CD14-positive monocyte (primary cell): ENCODE data around the gene ADSS1. TPM values are rescaled to one million over a fixed set of nuclear protein-coding genes. Genes with fewer than 3 reads are reported as not detected.

Source experiments
- DNase-seq, 3 donors: peaks; one replicate each; pipeline ENCODE4 v3.0.0-alpha.2; 2011 to 2022
- H2AFZ ChIP-seq: 2 replicates; pipeline ENCODE4 v1.6.0; 2012; ENCODE audit warnings: mild to moderate bottlenecking, low read depth, low read length, inconsistent platforms; ENCODE audit not compliant: insufficient read depth, poor library complexity, severe bottlenecking
- H3K27ac ChIP-seq, 2 donors: 1 replicate in 1 of 2; 2 replicates in 1 of 2; pipeline ENCODE4 v1.5.1; 2012 to 2013; ENCODE audit warnings: low read length in 2 of 2, control low read depth in 1 of 2, inconsistent platforms in 1 of 2, low read depth in 1 of 2, mild to moderate bottlenecking in 1 of 2
- H3K27me3 ChIP-seq, 2 donors: one replicate each; pipeline versions ENCODE4 v1.6.0 to v1.6.1; 2011 to 2013; ENCODE audit warnings: low read length in 2 of 2; ENCODE audit not compliant: control insufficient read depth in 2 of 2, insufficient read depth in 2 of 2
- H3K36me3 ChIP-seq, 2 donors: replicated peaks in 1 of 2; 1 replicate in 1 of 2; 2 replicates in 1 of 2; pipeline versions ENCODE4 v1.5.1 to v1.6.1; 2012 to 2013; ENCODE audit warnings: low read length in 2 of 2, control low read depth in 1 of 2, inconsistent platforms in 1 of 2, mild to moderate bottlenecking in 1 of 2; ENCODE audit not compliant: insufficient read depth in 2 of 2, control insufficient read depth in 1 of 2
- H3K4me1 ChIP-seq, 2 donors: 1 replicate in 1 of 2; 2 replicates in 1 of 2; pipeline versions ENCODE4 v1.5.1 to v1.6.1; 2012 to 2013; ENCODE audit warnings: low read length in 2 of 2, control low read depth in 1 of 2, inconsistent platforms in 1 of 2, mild to moderate bottlenecking in 1 of 2, moderate library complexity in 1 of 2; ENCODE audit not compliant: insufficient read depth in 2 of 2, control insufficient read depth in 1 of 2
- H3K4me2 ChIP-seq: replicated peaks from 2 replicates; pipeline ENCODE3; 2012; ENCODE audit warnings: low read length, moderate library complexity, mild to moderate bottlenecking; ENCODE audit not compliant: poor library complexity, severe bottlenecking; ENCODE audit errors: extremely low read depth
- H3K4me3 ChIP-seq, 3 experiments: fragments of 200-600 bp in 1 of 3; sonication (generic) in 1 of 3; replicated peaks in 1 of 3; 1 replicate in 2 of 3; 2 replicates in 1 of 3; pipeline ENCODE4 v1.5.1; 2011 to 2013; ENCODE audit warnings: low read length in 3 of 3, mild to moderate bottlenecking in 3 of 3, control low read depth in 2 of 3, low read depth in 2 of 3, inconsistent platforms in 1 of 3, moderate library complexity in 1 of 3
- H3K79me2 ChIP-seq: 2 replicates; pipeline ENCODE4 v1.6.0; 2012; ENCODE audit warnings: mild to moderate bottlenecking, control low read depth, inconsistent platforms, low read length, moderate library complexity; ENCODE audit not compliant: insufficient read depth
- H3K9ac ChIP-seq: 2 replicates; pipeline ENCODE4 v1.6.0; 2017; ENCODE audit warnings: low read length, mild to moderate bottlenecking; ENCODE audit not compliant: insufficient read depth, poor library complexity, severe bottlenecking
- H3K9me3 ChIP-seq, 2 donors: replicated peaks in 1 of 2; 1 replicate in 1 of 2; 2 replicates in 1 of 2; pipeline versions ENCODE4 v1.5.1 to v1.6.1; 2012 to 2013; ENCODE audit warnings: low read length in 2 of 2, control low read depth in 1 of 2; ENCODE audit not compliant: control insufficient read depth in 1 of 2, insufficient read depth in 1 of 2
- H4K20me1 ChIP-seq: 2 replicates; pipeline ENCODE4 v1.6.0; 2012; ENCODE audit warnings: mild to moderate bottlenecking, low read length, control low read depth, moderate library complexity; ENCODE audit not compliant: insufficient read depth
- H3K27ac Mint-ChIP-seq, 7 donors: one replicate each; pipeline ENCODE4 v1.8.0; 2020; ENCODE audit warnings: mild to moderate bottlenecking in 7 of 7, mixed read lengths in 7 of 7, moderate library complexity in 6 of 7, inconsistent platforms in 2 of 7
- H3K27me3 Mint-ChIP-seq, 3 donors: one replicate each; pipeline ENCODE4 v1.8.0; 2021 to 2022; ENCODE audit warnings: low read depth in 3 of 3, mild to moderate bottlenecking in 3 of 3, mixed read lengths in 3 of 3, moderate library complexity in 3 of 3, inconsistent platforms in 1 of 3
- H3K36me3 Mint-ChIP-seq, 2 donors: one replicate each; pipeline ENCODE4 v1.8.0; 2020; ENCODE audit warnings: mixed read lengths in 2 of 2, inconsistent platforms in 1 of 2, mild to moderate bottlenecking in 1 of 2
- H3K4me1 Mint-ChIP-seq: one replicate; pipeline ENCODE4 v1.8.0; 2020; ENCODE audit warnings: mild to moderate bottlenecking, mixed read lengths
- H3K4me3 Mint-ChIP-seq, 2 donors: one replicate each; pipeline ENCODE4 v1.8.0; 2020; ENCODE audit warnings: mild to moderate bottlenecking in 2 of 2, mixed read lengths in 2 of 2, moderate library complexity in 1 of 2
- H3K9me3 Mint-ChIP-seq, 7 donors: one replicate each; pipeline ENCODE4 v1.8.0; 2020 to 2022; ENCODE audit warnings: mixed read lengths in 7 of 7, mild to moderate bottlenecking in 6 of 7, moderate library complexity in 6 of 7, inconsistent platforms in 2 of 7
- CTCF ChIP-seq: fragments of 200-600 bp; IDR thresholded peaks from one replicate; pipeline ENCODE4 v1.8.0; 2022; ENCODE audit warnings: antibody characterized with exemption, mild to moderate bottlenecking
- WGBS: methylation state at CpG from one replicate; pipeline ENCODE4 v1.1.5; 2013; ENCODE audit warnings: missing lambda C conversion rate; ENCODE audit not compliant: insufficient coverage; 5-methylcytosine and 5-hydroxymethylcytosine counted together
- intact Hi-C, 2 donors: fragments of 100-400 bp; cut with micrococcal nuclease; formaldehyde crosslinking; loops; one replicate each; pipeline versions ENCODE4 v1.15.0 to v1.15.1; 2023
- polyA plus RNA-seq, 3 donors: library from polyadenylated mRNA; depleted of rRNA in 1 of 3; unstranded in 2 of 3; stranded (reverse) in 1 of 3; fragments of 300-500 nt in 2 of 3; fragments of >200 nt in 1 of 3; fragmentation: Illumina TruSeq in 2 of 3; gene quantifications; 1 replicate in 2 of 3; 2 replicates in 1 of 3; pipeline ENCODE4 v1.2.3, GENCODE V29; 2012 to 2021

Gene ADSS1
- polyA plus RNA-seq, 3 donors: 0.61 to 3.7 (median 0.64) TPM

- peak overlapping the region in 1 of 7 donors; percentile 72 for H3K27ac Mint-ChIP-seq
- H3K4me3 Mint-ChIP-seq: no peak overlapping the region
- Histone ChIP-seq H3K9me3 (no peaks in the 10 kb centered on the region), H3K27me3 (no peaks in the 10 kb centered on the region), H2AFZ (no peak overlapping the region), H3K9ac (no peak overlapping the region), H3K4me1 (no peaks in the 10 kb centered on the region), H3K27ac (no peak overlapping the region), H3K4me3 (no peak overlapping the region), H3K79me2 (no peaks in the 10 kb centered on the region), H4K20me1 (peaks cover 11% of the 10 kb centered on the region), H3K36me3 (peaks cover 12 to 30% of the 10 kb centered on the region in 2 donors), H3K4me2 (no peak overlapping the region)
- H3K9me3 Mint-ChIP-seq: peaks cover 0 to 2% (median 0%) of the 10 kb centered on the region in 7 donors
- no peak for DNase-seq
- TF ChIP-seq CTCF: no peak
- intact Hi-C loops: no loop called here
- 93% methylated on average over 12 of the region's 12 CpGs for WGBS
- no peaks in the 10 kb centered on the region for H3K27me3 Mint-ChIP-seq
- H3K36me3 Mint-ChIP-seq: peaks cover 16 to 32% of the 10 kb centered on the region in 2 donors
- peaks cover 2% of the 10 kb centered on the region for H3K4me1 Mint-ChIP-seq
These were observed 21.9 kb upstream of the ADSS1 start for GRCh38 chr14:104702106-104702505.

GRCh38 chr14:104702673-104703072 lies 21.4 kb upstream of the ADSS1 start:
- Mint-ChIP-seq H3K27ac (no peak overlapping the region), H3K4me3 (no peak overlapping the region), H3K4me1 (no peaks in the 10 kb centered on the region), H3K27me3 (no peaks in the 10 kb centered on the region), H3K36me3 (peaks cover 16 to 32% of the 10 kb centered on the region in 2 donors), H3K9me3 (peaks cover 0 to 2% (median 0%) of the 10 kb centered on the region in 7 donors)
- Histone ChIP-seq H3K79me2 (no peaks in the 10 kb centered on the region), H3K4me1 (no peaks in the 10 kb centered on the region), H4K20me1 (peaks cover 6% of the 10 kb centered on the region), H3K9ac (no peak overlapping the region), H3K9me3 (no peaks in the 10 kb centered on the region), H3K36me3 (peaks cover 12 to 30% of the 10 kb centered on the region in 2 donors), H3K4me2 (no peak overlapping the region), H2AFZ (no peak overlapping the region), H3K4me3 (no peak overlapping the region), H3K27me3 (no peaks in the 10 kb centered on the region), H3K27ac (no peak overlapping the region)
- no peak for TF ChIP-seq CTCF
- DNase-seq: no peak
- whole genome bisulfite sequencing: 90% methylated on average over 4 of the region's 4 CpGs
- intact Hi-C loops: no loop called here
